Upper lobe of right lung (tissue), 1 donor: ENCODE data around the gene PIAS1. TPM values are rescaled to one million over a fixed set of nuclear protein-coding genes. Genes with fewer than 3 reads are reported as not detected.

Experiments used
- ATAC-seq: fragments of 200-7000 bp; cut with Tn5 transposase; one replicate; pipeline ENCODE4 v1.9.1; 2020; ENCODE audit warnings: mild to moderate bottlenecking, moderate library complexity
- DNase-seq: peaks from one replicate; pipeline ENCODE4 v3.0.0-alpha.2; 2020
- H3K27ac ChIP-seq: fragments of 200-600 bp; one replicate; pipeline ENCODE4 v1.8.0; 2022
- H3K27me3 ChIP-seq: fragments of 200-600 bp; one replicate; pipeline ENCODE4 v1.8.0; 2022; ENCODE audit warnings: mild to moderate bottlenecking
- H3K36me3 ChIP-seq: fragments of 200-600 bp; one replicate; pipeline ENCODE4 v1.8.0; 2022
- H3K4me1 ChIP-seq: fragments of 200-600 bp; one replicate; pipeline ENCODE4 v1.8.0; 2022
- H3K4me3 ChIP-seq: fragments of 200-600 bp; one replicate; pipeline ENCODE4 v1.8.0; 2022; ENCODE audit warnings: mild to moderate bottlenecking
- H3K9me3 ChIP-seq: fragments of 200-600 bp; one replicate; pipeline ENCODE4 v1.8.0; 2022
- intact Hi-C: fragments of 100-400 bp; cut with DNase I; formaldehyde crosslinking; loops from one replicate; pipeline ENCODE4 v1.11.0; 2022
- total RNA-seq: library from RNA; stranded (reverse); fragmentation: NEBNext Ultra II Directional; extraction: Animal tissue kit (Norgen Biotek cat#: 25700); gene quantifications from one replicate; pipeline ENCODE4 v1.2.1, GENCODE V29; 2021
- TF ChIP-seq, protein P1 (sequence below): fragments of 200-600 bp; IDR thresholded peaks from one replicate; pipeline ENCODE4 v1.8.0; 2022; ENCODE audit warnings: antibody characterized with exemption
- donor health status: DM: no; HTN: yes; CAD: no; lungs with severe emphysema.

PIAS1 gene
- total RNA-seq, 1 donor from 2014 or later, result 62.0 TPM

- peaks cover 25% of the 10 kb centered on the region for H3K4me1 ChIP-seq
- DNase-seq (no peak), ATAC-seq (no peak)
- H3K4me3 ChIP-seq, result peak overlapping the region; percentile 36
- H3K36me3 ChIP-seq, result no peaks in the 10 kb centered on the region
- no peaks in the 10 kb centered on the region for H3K27me3 ChIP-seq
- intact Hi-C loops, result no loop called here
- no peaks in the 10 kb centered on the region for H3K9me3 ChIP-seq
- peak overlapping the region; percentile 66 for H3K27ac ChIP-seq
- TF ChIP-seq, protein P1, sequence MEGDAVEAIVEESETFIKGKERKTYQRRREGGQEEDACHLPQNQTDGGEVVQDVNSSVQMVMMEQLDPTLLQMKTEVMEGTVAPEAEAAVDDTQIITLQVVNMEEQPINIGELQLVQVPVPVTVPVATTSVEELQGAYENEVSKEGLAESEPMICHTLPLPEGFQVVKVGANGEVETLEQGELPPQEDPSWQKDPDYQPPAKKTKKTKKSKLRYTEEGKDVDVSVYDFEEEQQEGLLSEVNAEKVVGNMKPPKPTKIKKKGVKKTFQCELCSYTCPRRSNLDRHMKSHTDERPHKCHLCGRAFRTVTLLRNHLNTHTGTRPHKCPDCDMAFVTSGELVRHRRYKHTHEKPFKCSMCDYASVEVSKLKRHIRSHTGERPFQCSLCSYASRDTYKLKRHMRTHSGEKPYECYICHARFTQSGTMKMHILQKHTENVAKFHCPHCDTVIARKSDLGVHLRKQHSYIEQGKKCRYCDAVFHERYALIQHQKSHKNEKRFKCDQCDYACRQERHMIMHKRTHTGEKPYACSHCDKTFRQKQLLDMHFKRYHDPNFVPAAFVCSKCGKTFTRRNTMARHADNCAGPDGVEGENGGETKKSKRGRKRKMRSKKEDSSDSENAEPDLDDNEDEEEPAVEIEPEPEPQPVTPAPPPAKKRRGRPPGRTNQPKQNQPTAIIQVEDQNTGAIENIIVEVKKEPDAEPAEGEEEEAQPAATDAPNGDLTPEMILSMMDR, result no peak
These were observed 151.4 kb downstream of the PIAS1 start for GRCh38 chr15:68205558-68205944.

GRCh38 chr15:68205954-68206539 lies 151.9 kb downstream of the PIAS1 start:
- TF ChIP-seq, protein P1, result no peak
- no peaks in the 10 kb centered on the region for H3K36me3 ChIP-seq
- intact Hi-C loops, result no loop called here
- H3K27me3 ChIP-seq, result no peaks in the 10 kb centered on the region
- H3K4me1 ChIP-seq, result peaks cover 29% of the 10 kb centered on the region
- H3K4me3 ChIP-seq, result peak overlapping the region; percentile 36
- H3K27ac ChIP-seq, result peak overlapping the region; percentile 66
- H3K9me3 ChIP-seq, result no peaks in the 10 kb centered on the region
- ATAC-seq (peak; percentile 87), DNase-seq (peak; percentile 81)

DNA sequence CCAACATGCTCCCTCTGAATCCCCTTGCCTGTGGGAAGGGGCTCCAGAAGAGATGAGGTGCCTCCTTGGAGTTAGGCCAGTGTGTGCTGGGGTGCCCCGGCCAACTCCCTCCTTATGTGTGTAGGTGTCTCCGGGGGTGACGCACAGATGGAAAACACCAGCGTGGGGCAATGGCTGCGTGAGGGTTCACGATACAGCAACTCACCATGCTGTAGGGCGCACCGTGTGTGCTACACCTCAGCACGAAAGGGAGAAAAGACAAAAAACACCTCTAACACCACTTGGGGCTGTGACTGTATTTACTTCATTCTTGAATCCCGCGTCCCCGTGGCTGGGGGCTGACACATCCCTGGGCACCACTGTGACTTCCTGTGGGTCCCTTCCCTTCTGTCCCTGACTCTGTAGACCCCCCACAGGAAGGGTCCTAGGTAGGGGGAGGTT lies 152.6 kb downstream of the PIAS1 start:
- intact Hi-C loops, result no loop called here

GRCh38 chr15:68207176-68207935 lies 153.2 kb downstream of the PIAS1 start:
- H3K4me3 ChIP-seq, result no peak overlapping the region
- TF ChIP-seq, protein P1, result no peak
- no peak for DNase-seq
- no peaks in the 10 kb centered on the region for H3K9me3 ChIP-seq
- no peaks in the 10 kb centered on the region for H3K27me3 ChIP-seq
- H3K27ac ChIP-seq, result no peak overlapping the region
- no peak for ATAC-seq
- intact Hi-C loops, result no loop called here
- H3K4me1 ChIP-seq, result peaks cover 29% of the 10 kb centered on the region
- no peaks in the 10 kb centered on the region for H3K36me3 ChIP-seq

More for the DNA sequence above, 152.6 kb downstream of the PIAS1 start:
- H3K36me3 ChIP-seq, result no peaks in the 10 kb centered on the region
- no peaks in the 10 kb centered on the region for H3K9me3 ChIP-seq
- H3K27ac ChIP-seq, result no peak overlapping the region
- ATAC-seq (no peak), DNase-seq (no peak)
- peaks cover 29% of the 10 kb centered on the region for H3K4me1 ChIP-seq
- TF ChIP-seq, protein P1, result no peak
- H3K4me3 ChIP-seq, result no peak overlapping the region
- H3K27me3 ChIP-seq, result no peaks in the 10 kb centered on the region

- no peaks in the 10 kb centered on the region for H3K36me3 ChIP-seq
- intact Hi-C loops, result no loop called here
- TF ChIP-seq, protein P1, result no peak
- H3K27me3 ChIP-seq, result no peaks in the 10 kb centered on the region
- DNase-seq (no peak), ATAC-seq (no peak)
- no peak overlapping the region for H3K27ac ChIP-seq
- H3K4me3 ChIP-seq, result no peak overlapping the region
- H3K9me3 ChIP-seq, result no peaks in the 10 kb centered on the region
- H3K4me1 ChIP-seq, result peaks cover 29% of the 10 kb centered on the region
These were observed 154.0 kb downstream of the PIAS1 start for GRCh38 chr15:68208136-68208535.
